Measurements from ENCODE around the gene PROX1. TPM values are rescaled to one million over a fixed set of nuclear protein-coding genes. Genes with fewer than 3 reads are reported as not detected.

PROX1 gene
- total RNA-seq, 2 experiments from 2014 or later = not detected

- Histone ChIP-seq H3K36me3 (ENCODE audit: insufficient read depth, low read length) (no peaks in the 10 kb centered on the region), H3K9me2 (ENCODE audit: insufficient read depth, low read length) (no peaks in the 10 kb centered on the region), H3K4me3 (ENCODE audit: low read depth, low read length, poor library complexity, severe bottlenecking) (no peak overlapping the region), H3K79me2 (ENCODE audit: insufficient read depth, low read depth, low read length) (no peaks in the 10 kb centered on the region), H3K4me2 (ENCODE audit: low read length) (no peak overlapping the region), H3K27ac (ENCODE audit: low read depth, low read length, poor library complexity, severe bottlenecking) (no peak overlapping the region), H3K9me3 (ENCODE audit: low read length) (no peaks in the 10 kb centered on the region), H4K20me1 (ENCODE audit: insufficient read depth, low read length) (no peaks in the 10 kb centered on the region), H2AFZ (ENCODE audit: low read length) (no peak overlapping the region), H3K4me1 (ENCODE audit: insufficient read depth, low read length, poor library complexity, severe bottlenecking) (no peaks in the 10 kb centered on the region)
- no peak for DNase-seq (ENCODE audit: low spot score)
- CTCF ChIA-PET (ENCODE audit: unreplicated experiment) = no interaction called here
- no TSS peak for BruUV-seq (replicated peaks)
- intact Hi-C loops (cut with micrococcal nuclease; ENCODE audit: unreplicated experiment) = no loop called here
- POLR2A ChIA-PET = no interaction called here
- TF ChIP-seq CTCF (conservative IDR thresholded peaks at IDR 0.05; ENCODE audit: low read length) (no peak), EZH2phosphoT487 (IDR thresholded peaks at IDR 0.05; ENCODE audit: borderline replicate concordance, low read depth, low read length) (no peak)
These were observed 24.6 kb downstream of the PROX1 start for GRCh38 chr1:214012418-214012817.

GRCh38 chr1:214013614-214014377 is 26.0 kb downstream of the PROX1 start:
- intact Hi-C loops (cut with micrococcal nuclease; ENCODE audit: unreplicated experiment) = no loop called here
- Histone ChIP-seq H3K9me3 (ENCODE audit: low read length) (no peaks in the 10 kb centered on the region), H3K9me2 (ENCODE audit: insufficient read depth, low read length) (no peaks in the 10 kb centered on the region), H3K4me2 (ENCODE audit: low read length) (no peak overlapping the region), H3K27ac (ENCODE audit: low read depth, low read length, poor library complexity, severe bottlenecking) (no peak overlapping the region), H2AFZ (ENCODE audit: low read length) (no peak overlapping the region), H3K79me2 (ENCODE audit: insufficient read depth, low read depth, low read length) (no peaks in the 10 kb centered on the region), H4K20me1 (ENCODE audit: insufficient read depth, low read length) (no peaks in the 10 kb centered on the region), H3K4me3 (ENCODE audit: low read depth, low read length, poor library complexity, severe bottlenecking) (no peak overlapping the region), H3K36me3 (ENCODE audit: insufficient read depth, low read length) (no peaks in the 10 kb centered on the region), H3K4me1 (ENCODE audit: insufficient read depth, low read length, poor library complexity, severe bottlenecking) (no peaks in the 10 kb centered on the region)
- ChIA-PET CTCF (ENCODE audit: unreplicated experiment) (no interaction called here), POLR2A (interaction anchor here (0.6 to 1.4 kb wide), 3 partner anchors 9 to 18 kb away, joined by 3 read pairs; no protein-coding TSS in a partner anchor)
- DNase-seq (ENCODE audit: low spot score) = no peak
- TF ChIP-seq EZH2phosphoT487 (IDR thresholded peaks at IDR 0.05; ENCODE audit: borderline replicate concordance, low read depth, low read length) (no peak), CTCF (conservative IDR thresholded peaks at IDR 0.05; ENCODE audit: low read length) (no peak)
- BruUV-seq (replicated peaks) = no TSS peak

- ChIA-PET POLR2A (interaction anchor here (0.6 kb wide), 3 partner anchors 10 to 56 kb away, joined by 3 read pairs; no protein-coding TSS in a partner anchor), CTCF (ENCODE audit: unreplicated experiment) (no interaction called here)
- H3K4me2 ChIP-seq (ENCODE audit: low read length) = no peak overlapping the region
- intact Hi-C loops (cut with micrococcal nuclease; ENCODE audit: unreplicated experiment) = no loop called here
- no peak overlapping the region for H2AFZ ChIP-seq (ENCODE audit: low read length)
- H3K9me3 ChIP-seq (ENCODE audit: low read length) = no peaks in the 10 kb centered on the region
- no peak overlapping the region for H3K4me3 ChIP-seq (ENCODE audit: low read depth, low read length, poor library complexity, severe bottlenecking)
- BruUV-seq (replicated peaks) = no TSS peak
- TF ChIP-seq EZH2phosphoT487 (IDR thresholded peaks at IDR 0.05; ENCODE audit: borderline replicate concordance, low read depth, low read length) (no peak), CTCF (conservative IDR thresholded peaks at IDR 0.05; ENCODE audit: low read length) (no peak)
- DNase-seq (ENCODE audit: low spot score) = no peak
- no peaks in the 10 kb centered on the region for H3K79me2 ChIP-seq (ENCODE audit: insufficient read depth, low read depth, low read length)
- no peak overlapping the region for H3K27ac ChIP-seq (ENCODE audit: low read depth, low read length, poor library complexity, severe bottlenecking)
- no peaks in the 10 kb centered on the region for H3K36me3 ChIP-seq (ENCODE audit: insufficient read depth, low read length)
- H3K9me2 ChIP-seq (ENCODE audit: insufficient read depth, low read length) = no peaks in the 10 kb centered on the region
- no peaks in the 10 kb centered on the region for H4K20me1 ChIP-seq (ENCODE audit: insufficient read depth, low read length)
- H3K4me1 ChIP-seq (ENCODE audit: insufficient read depth, low read length, poor library complexity, severe bottlenecking) = no peaks in the 10 kb centered on the region
These were observed 27.0 kb downstream of the PROX1 start for GRCh38 chr1:214014730-214015129.

Data from OCI-LY7 (cell line).